GM21390 (cell line): ENCODE measurements around the gene ZNF785.
"Not testable (repeated sequence)": the region's sequence is repeated elsewhere in the genome, so short reads cannot be mapped to it uniquely, and the experiment has no call there.

ENCODE experiments used
- ATAC-seq: cut with Tn5 transposase; IDR thresholded peaks from one replicate; pipeline ENCODE4 v1.9.1; 2021; ENCODE audit not compliant: unreplicated experiment

The ZNF785 gene

GRCh38 chr16:30540916-30541464 is 44.5 kb downstream of the ZNF785 start:
- ATAC-seq = not testable (repeated sequence)

DNA sequence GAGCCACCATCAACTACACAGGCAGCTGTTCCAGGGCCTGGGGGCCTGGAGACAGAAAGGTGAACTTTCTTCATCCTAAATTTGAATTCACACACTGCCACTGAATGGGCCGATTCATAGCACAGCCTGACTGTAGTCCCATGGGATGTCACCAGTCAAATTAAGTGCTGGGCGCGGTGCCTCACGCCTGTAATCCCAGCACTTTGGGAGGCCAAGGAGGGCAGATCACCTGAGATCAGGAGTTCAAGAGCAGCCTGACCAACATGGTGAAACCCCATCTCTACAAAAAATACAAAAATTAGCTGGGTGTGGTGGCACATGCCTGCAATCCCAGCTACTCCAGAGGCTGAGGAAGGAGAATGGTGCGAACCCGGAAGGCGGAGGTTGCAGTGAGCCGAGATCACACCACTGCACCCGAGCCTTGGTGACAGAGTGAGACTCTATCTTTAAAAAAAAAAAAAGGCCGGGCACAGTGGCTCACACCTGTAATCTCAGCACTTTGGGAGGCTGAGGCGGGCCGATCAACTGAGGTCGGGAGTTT is 45.4 kb downstream of the ZNF785 start:
- not testable (repeated sequence) for ATAC-seq

- no peak for ATAC-seq
Observed at GRCh38 chr16:30539000-30539964, 46.2 kb downstream of the ZNF785 start.

- not testable (repeated sequence) for ATAC-seq
Observed at GRCh38 chr16:30536391-30537024, 49.0 kb downstream of the ZNF785 start.

DNA sequence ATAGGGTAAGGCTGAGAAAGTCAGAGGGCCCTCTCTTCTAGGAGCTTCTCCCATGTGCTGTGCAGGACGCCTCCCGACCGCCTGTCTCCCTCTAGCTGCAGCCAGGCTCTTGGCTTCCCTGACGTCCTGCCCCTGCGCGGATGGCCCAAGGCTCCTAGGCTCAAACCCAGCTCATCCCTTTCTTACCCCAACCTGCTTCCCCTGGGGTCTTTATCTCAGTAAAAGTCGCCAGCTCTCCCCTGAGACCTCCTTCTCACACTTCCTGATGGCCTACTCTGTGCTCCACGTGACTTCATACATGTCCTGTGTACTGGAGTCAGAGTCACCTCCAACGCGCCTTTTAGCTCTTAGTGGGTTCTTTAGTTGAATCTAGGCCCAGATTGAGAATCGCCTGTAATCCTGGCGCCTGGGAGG is 49.7 kb downstream of the ZNF785 start:
- no peak for ATAC-seq

DNA sequence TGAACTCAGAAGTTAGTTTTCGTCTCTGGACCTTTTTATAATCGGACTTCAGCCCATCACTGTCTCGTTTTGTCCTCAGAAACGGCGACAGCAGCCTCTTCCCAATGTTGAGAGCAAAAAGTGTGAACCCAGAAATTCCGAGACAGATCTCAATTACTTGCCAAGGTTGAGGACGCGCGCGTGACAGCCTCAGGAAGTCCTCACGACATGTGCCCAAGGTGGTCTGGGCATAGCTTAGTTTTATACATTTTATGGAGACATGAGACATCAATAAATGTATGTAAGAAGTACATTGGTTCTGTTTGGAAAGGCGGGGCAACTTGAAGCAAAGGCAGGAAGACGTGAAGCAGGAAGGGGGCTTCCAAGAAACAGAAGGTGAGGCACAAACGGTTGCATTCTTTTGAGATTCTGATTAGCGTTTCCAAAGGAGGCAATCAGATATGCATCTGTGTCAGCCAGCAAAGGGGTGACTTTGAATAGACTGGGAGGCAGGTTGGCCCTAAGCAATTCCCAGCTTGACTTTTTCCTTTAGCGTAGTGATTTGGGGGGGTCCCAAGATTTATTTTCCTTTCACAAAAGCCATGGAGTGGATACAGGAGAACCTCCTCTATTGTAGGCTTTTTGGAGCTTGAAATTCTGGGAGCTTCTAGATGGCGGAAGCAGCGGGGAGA is 50.3 kb downstream of the ZNF785 start:
- ATAC-seq = no peak

- no peak for ATAC-seq
Observed at GRCh38 chr16:30534368-30535105, 51.0 kb downstream of the ZNF785 start, which contains the start of gene ZNF747. ZNF747 (minus strand) TSS chr16:30534858; CDS start chr16:30534679, 179 bp downstream.

DNA sequence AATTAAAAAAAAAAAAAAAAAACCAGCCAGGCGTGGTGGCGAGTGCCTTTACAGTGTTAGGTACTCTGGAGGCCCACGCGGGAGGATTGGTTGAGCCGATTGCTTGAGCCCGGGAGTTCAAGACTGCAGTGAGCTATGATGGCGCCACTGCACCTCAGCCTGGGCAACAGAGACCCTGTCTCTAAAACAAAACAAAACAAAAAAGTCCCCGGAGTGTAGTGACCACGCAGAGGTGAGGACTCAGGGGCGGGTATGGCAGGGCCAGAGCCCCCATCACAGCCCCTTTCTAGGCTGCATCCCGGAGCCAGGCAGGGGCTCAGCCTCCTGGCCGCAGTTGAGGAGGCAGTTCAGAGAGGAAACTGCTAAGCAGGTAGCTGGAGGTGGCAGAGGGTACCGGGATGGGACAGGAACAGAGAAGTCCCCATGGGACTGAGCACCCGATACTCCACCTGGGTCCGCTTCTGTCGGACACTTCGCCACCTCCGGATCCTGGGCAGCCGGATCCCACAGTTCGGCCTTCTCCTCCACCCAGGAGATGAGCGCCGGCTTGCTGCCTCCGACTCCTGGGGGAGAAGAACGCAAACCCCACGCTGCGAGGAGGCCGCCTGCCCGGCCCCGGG is 51.6 kb downstream of the ZNF785 start:
- no peak for ATAC-seq

DNA sequence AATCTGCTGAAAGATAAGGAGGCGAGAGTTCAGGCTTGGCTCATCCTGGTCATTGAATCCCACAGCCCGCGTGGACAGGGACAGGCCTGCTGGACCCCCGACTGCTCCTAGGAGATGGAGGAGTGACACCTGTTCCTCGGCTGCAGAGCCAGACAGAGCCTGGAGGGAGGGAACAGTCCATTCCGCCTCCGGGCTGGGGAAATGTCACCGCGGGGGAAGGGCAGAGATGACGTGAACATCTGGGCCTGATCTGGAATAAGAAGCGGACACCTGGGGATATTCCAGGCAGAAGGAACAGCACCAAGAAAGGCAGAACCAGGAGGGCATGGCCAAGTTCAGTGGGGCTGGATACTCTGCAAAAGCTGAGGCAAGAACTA is 52.4 kb downstream of the ZNF785 start:
- ATAC-seq = no peak

DNA sequence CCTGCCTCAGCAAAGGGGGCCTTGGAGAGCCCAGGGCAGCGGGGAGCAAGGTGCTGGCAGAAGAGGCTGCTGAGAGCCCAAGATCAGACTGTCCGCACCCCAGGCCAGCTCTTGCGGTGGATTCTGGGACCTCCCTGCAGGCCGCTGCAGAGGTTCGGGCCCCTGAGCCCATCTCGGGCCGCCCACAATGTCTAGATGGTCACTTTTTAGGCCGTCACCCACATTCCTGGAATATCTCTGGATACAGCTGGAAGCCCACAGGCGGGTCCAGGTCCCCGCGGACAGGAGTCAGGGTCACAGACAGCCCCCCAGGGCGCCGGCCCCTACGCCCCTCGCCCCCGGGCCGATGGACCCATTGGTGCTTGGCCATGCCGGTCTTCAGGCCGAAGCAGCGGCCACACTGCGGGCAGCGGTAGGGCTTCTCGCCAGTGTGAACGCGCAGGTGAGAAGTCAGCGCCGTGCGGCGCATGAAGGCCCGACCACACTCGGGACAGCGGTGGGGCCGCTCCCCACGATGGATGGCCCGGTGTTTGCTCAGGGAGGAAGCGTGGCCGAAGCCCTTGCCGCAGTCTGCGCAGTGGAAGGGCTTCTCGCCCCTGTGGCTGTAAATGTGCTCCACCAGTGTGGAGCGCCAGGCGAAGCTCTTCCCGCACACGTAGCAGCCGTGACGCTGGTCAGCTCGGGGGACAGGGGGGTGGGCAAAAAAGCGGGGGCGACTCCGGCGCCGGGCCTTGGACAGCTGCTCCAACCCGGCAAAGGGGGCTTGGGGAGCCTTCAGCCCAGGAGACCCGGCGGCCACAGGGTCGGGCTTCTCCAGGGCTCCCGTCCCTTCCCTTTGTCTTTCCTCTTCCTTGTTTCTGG is 53.0 kb downstream of the ZNF785 start:
- ATAC-seq = no peak
